Omental fat pad (tissue), 4 donors: Measurements from ENCODE around the gene BEGAIN. TPM values are rescaled to one million over a fixed set of nuclear protein-coding genes. Genes with fewer than 3 reads are reported as not detected.

Experiments
- ATAC-seq: fragments of 150-250 bp; one replicate; pipeline ENCODE4 v1.9.1; 2016; ENCODE audit warnings: mild to moderate bottlenecking, moderate library complexity; ENCODE audit not compliant: low FRiP score
- DNase-seq: peaks from one replicate; pipeline ENCODE4 v3.0.0-alpha.2; 2019; ENCODE audit warnings: low spot score
- total RNA-seq, 4 donors: library from RNA; depleted of rRNA; stranded (reverse); fragments of >200 nt; gene quantifications; one replicate each; pipeline ENCODE4 v1.1.0, GENCODE V29; 2016
- TF ChIP-seq, protein P1 (sequence below), 3 donors: fragments of 450-650 bp; IDR thresholded peaks; one replicate each; pipeline ENCODE4 v1.5.1; 2016 to 2017; ENCODE audit warnings: antibody characterized with exemption in 3 of 3, mild to moderate bottlenecking in 3 of 3, moderate library complexity in 2 of 3

Gene BEGAIN
- total RNA-seq, 4 donors from 2014 or later = 1.0 to 8.6 (median 1.6) TPM

DNA sequence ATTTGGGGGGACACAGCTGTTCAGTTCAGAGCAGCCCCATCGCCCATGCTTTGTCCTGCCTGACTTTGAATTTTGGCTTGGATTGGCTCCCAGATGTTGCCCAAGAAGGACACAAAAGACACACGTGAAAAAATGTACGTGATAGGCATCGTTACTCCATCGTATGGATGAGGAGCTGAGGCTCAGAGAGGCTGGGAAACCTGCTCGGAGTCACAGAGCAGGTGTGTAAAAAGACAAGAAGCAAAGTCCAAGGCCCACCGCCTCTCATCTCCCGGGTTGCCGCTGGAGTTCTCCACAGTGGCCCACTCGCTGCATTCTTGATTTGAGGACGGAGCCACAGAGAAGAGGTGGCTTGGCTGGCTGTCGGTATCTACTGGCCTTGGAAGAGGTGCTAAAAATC is 41.0 kb upstream of the BEGAIN start:
- DNase-seq (no peak), ATAC-seq (no peak)
- TF ChIP-seq, protein P1, sequence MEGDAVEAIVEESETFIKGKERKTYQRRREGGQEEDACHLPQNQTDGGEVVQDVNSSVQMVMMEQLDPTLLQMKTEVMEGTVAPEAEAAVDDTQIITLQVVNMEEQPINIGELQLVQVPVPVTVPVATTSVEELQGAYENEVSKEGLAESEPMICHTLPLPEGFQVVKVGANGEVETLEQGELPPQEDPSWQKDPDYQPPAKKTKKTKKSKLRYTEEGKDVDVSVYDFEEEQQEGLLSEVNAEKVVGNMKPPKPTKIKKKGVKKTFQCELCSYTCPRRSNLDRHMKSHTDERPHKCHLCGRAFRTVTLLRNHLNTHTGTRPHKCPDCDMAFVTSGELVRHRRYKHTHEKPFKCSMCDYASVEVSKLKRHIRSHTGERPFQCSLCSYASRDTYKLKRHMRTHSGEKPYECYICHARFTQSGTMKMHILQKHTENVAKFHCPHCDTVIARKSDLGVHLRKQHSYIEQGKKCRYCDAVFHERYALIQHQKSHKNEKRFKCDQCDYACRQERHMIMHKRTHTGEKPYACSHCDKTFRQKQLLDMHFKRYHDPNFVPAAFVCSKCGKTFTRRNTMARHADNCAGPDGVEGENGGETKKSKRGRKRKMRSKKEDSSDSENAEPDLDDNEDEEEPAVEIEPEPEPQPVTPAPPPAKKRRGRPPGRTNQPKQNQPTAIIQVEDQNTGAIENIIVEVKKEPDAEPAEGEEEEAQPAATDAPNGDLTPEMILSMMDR (IDR thresholded peaks at IDR 0.05) = no peak

DNA sequence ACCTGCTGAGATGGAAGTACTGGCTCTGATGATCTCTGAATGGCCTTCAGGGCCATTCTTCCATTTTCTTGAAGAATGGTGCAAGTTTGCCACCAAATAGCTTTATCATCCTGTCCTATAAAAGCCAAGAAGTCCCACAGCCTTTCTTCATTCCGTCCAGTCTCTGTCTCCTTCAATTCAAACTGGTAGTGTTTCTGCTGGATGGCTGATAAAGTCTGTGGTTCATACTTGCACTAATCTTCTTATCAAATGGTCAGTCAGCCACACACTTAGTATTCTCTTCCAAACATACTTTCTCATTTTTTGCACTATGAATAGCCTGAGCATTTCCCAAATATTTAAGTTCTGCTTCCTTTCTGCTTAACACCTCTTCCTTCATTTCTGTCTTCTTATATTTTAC is 39.4 kb upstream of the BEGAIN start:
- DNase-seq (no peak), ATAC-seq (no peak)
- TF ChIP-seq, protein P1 (IDR thresholded peaks at IDR 0.05) = no peak

DNA sequence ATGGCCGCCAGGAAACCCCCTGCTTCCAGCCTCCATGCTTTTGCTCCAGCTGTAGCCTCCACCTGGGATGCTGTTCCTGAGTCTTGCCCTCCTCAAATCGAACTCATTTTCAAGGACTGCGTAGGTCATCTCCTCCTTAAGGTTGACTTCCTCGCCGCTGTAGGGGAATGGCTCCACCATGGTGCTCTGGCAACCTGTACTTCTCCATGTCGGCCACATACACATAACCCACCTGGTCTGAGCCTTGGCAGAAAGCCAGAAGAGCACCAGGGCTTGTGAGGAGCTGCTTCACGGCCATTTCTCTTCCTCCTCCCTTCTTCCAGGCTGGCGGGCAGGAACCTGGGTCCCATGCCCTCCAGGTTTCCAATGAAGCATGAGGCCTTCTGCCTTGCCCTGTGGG is 36.7 kb upstream of the BEGAIN start:
- DNase-seq = no peak
- no peak for ATAC-seq
- TF ChIP-seq, protein P1 (IDR thresholded peaks at IDR 0.05) = no peak

DNA sequence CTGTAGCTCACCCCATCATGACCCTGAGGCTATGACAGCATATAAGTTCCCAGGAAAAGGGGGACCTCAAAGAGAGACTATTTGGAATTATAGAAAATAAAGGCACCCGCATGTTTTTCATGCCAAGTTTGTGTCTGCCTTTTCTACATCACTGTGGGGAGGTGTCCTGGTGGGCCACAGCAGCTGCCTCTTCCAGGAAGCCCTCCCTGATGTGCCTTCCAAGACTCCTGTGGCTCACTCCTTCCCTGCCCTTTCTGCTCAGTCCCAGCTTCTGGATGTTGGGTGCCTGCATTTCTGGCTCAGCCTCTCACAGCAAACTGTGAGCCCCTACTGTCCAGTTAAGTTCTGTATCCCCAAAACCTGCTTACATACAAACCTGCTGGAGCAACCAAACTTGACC is 36.3 kb upstream of the BEGAIN start:
- DNase-seq (no peak), ATAC-seq (no peak)
- TF ChIP-seq, protein P1 (IDR thresholded peaks at IDR 0.05) = no peak

DNA sequence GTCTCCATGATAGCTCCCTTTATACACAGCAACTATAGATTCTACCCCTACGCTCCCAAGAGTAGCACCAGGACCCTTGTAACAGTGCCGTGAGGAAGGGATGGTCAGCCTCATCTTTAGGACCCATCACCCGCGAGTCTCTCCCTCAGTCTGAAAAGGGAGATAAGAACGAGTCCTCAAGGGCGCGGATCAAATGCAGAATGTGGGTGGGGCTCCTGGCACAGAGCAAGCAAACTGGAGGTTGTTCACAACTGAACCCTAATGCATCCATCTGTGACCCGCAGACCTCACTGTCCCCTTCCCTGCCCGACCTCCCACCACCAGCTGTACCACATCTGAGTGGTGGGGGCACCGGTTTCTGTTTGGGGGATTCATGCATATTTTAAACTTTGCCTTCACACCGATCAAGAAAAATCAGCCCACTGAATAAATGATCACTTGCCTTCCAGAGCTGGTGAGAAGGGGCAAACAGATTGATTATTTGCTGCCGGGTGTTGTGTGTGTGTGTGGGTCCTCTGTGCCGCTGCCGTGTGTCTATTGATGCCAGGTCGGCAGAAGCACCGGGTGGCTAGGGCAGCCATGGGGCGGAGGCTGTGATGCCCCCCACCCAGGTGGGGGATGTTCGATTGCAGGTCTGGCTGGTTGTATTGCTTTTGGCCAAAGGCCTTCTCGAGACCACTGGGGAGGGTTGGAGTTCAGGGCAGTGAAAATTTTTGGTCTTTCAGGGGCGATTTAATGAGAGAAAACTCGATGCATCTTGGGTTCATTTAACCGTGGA is 35.7 kb upstream of the BEGAIN start:
- ATAC-seq = no peak
- DNase-seq = no peak
- TF ChIP-seq, protein P1 (IDR thresholded peaks at IDR 0.05) = no peak

DNA sequence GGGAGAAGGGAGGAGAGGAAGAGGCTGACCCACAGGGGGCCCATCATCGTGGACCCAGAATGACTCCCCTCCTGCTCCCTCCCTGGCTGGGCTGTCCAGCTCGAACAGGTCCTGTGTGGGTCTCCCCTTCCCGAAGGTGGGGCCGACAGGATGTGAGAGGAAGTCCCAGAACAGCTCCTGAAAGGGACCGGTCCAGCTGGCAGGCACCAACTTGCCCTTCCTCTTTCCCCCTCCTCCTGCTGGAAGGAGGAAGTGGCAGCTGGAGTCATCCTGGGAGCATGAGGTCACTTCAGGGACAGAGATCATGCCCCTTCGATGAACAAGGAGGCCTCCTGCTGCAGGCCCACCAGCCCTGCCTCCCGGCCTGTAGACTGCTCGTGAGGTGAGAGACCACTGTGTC is 35.0 kb upstream of the BEGAIN start:
- TF ChIP-seq, protein P1 (IDR thresholded peaks at IDR 0.05) = no peak
- DNase-seq = no peak
- ATAC-seq = no peak

DNA sequence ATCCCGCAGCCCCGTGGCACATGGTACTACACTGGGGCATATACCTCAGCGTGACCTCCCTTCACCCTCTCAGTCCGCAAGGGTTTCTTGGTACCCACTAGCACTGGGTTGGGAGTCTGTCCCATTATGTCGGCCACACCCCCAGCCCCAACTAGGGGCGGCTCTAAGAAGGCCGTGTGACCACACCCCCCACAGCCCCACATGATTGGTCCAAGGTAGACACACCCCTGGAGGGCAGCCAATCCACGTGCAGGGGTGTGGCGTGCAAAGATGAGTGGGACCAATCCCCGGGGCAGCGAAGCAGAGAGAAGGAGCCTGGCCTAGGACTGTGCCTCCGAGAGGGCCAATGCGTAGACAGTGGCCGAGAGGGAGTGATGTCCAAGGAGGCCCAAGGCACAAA is 34.6 kb upstream of the BEGAIN start:
- TF ChIP-seq, protein P1 (IDR thresholded peaks at IDR 0.05) = no peak
- no peak for DNase-seq
- ATAC-seq = no peak
